Breast epithelium (tissue), 4 donors: ENCODE results near the gene NUTF2. TPM values are rescaled to one million over a fixed set of nuclear protein-coding genes. Genes with fewer than 3 reads are reported as not detected.

ENCODE experiments used
- DNase-seq, 2 donors: peaks; one replicate each; pipeline ENCODE4 v3.0.0-alpha.2; 2019; ENCODE audit warnings: low spot score in 2 of 2
- H3K27ac ChIP-seq, 2 donors: fragments of 200-600 bp; sonication (generic) in 1 of 2; one replicate each; pipeline ENCODE4 v1.5.1; 2016 to 2019; ENCODE audit warnings: mild to moderate bottlenecking in 1 of 2
- H3K27me3 ChIP-seq, 2 donors: fragments of 200-600 bp; sonication (generic) in 1 of 2; one replicate each; pipeline versions ENCODE4 v1.5.1 to v1.6.0; 2017 to 2019; ENCODE audit warnings: control low read depth in 1 of 2, mild to moderate bottlenecking in 1 of 2
- H3K36me3 ChIP-seq: fragments of 200-600 bp; one replicate; pipeline ENCODE4 v1.5.1; 2019
- H3K4me1 ChIP-seq, 2 donors: fragments of 200-600 bp; sonication (generic); one replicate each; pipeline ENCODE4 v1.5.1; 2016 to 2019; ENCODE audit warnings: control low read depth in 1 of 2
- H3K4me3 ChIP-seq, 3 donors: fragments of 200-600 bp; sonication (generic); 1 replicate in 2 of 3; 2 replicates in 1 of 3; pipeline ENCODE4 v1.5.1; 2016 to 2019; ENCODE audit warnings: mild to moderate bottlenecking in 3 of 3, moderate library complexity in 2 of 3
- H3K9me3 ChIP-seq, 2 donors: fragments of 200-600 bp; sonication (generic) in 1 of 2; one replicate each; pipeline ENCODE4 v1.5.1; 2016 to 2019; ENCODE audit warnings: control low read depth in 1 of 2
- POLR2A ChIP-seq: fragments of 450-650 bp; IDR thresholded peaks from one replicate; pipeline ENCODE4 v1.6.1; 2016; ENCODE audit warnings: antibody characterized with exemption, mild to moderate bottlenecking, moderate library complexity
- POLR2AphosphoS5 ChIP-seq, 3 donors: sonication (generic); formaldehyde crosslinking; IDR thresholded peaks; one replicate each; pipeline ENCODE4 v1.6.1; 2017; ENCODE audit warnings: antibody characterized with exemption in 3 of 3
- intact Hi-C: fragments of 100-400 bp; cut with DNase I; formaldehyde crosslinking; loops from one replicate; pipeline ENCODE4 v1.15.1; 2023; ENCODE audit warnings: low total_unique reads
- total RNA-seq, 3 donors: library from RNA; depleted of rRNA; stranded (reverse); fragments of >200 nt; gene quantifications; one replicate each; pipeline ENCODE4 v1.1.0, GENCODE V29; 2016
- TF ChIP-seq, protein P1 (sequence below), 3 donors: fragments of 450-650 bp; IDR thresholded peaks; one replicate each; pipeline ENCODE4 v1.5.1; 2016 to 2017; ENCODE audit warnings: antibody characterized with exemption in 3 of 3, mild to moderate bottlenecking in 3 of 3, moderate library complexity in 3 of 3

Gene NUTF2
- total RNA-seq, 3 donors from 2014 or later: 91.5 to 168 (median 94.8) TPM

DNA sequence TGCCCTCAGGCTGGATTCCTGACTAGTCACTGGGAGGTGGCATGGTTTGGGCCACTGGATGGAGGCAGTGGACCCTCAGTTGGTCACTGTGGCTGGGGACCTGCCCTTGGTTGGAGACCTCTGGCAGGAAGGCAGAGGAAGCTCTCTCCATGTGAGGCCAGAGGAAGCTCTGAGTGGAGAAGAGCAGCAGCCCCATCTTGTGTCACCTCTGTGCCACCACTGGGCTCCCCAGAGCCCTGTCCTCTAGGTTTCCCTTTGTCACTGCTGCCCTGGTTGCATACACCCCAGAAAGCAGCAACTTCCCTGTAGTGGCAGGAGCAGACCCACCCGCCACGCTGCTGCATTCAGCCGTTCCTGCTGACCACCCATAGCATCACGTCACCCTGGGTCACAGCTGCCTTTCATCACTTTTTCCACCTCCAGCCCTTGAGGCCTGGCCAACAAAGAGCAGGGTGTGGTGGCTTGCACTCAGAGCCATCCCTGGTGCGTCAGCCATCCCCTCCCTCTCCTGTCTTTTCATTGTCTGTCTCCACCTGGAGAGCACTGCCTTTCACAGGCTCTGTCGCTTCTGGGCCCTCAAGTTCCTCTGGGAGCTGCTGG is 73.0 kb downstream of the NUTF2 start:
- Histone ChIP-seq H3K27me3 (no peaks in the 10 kb centered on the region), H3K9me3 (no peaks in the 10 kb centered on the region), H3K27ac (no peak overlapping the region), H3K4me3 (no peak overlapping the region), H3K36me3 (no peaks in the 10 kb centered on the region), H3K4me1 (peaks cover 0 to 8% of the 10 kb centered on the region in 2 donors)
- no peak for TF ChIP-seq POLR2AphosphoS5 (IDR thresholded peaks at IDR 0.05)
- TF ChIP-seq, protein P1, sequence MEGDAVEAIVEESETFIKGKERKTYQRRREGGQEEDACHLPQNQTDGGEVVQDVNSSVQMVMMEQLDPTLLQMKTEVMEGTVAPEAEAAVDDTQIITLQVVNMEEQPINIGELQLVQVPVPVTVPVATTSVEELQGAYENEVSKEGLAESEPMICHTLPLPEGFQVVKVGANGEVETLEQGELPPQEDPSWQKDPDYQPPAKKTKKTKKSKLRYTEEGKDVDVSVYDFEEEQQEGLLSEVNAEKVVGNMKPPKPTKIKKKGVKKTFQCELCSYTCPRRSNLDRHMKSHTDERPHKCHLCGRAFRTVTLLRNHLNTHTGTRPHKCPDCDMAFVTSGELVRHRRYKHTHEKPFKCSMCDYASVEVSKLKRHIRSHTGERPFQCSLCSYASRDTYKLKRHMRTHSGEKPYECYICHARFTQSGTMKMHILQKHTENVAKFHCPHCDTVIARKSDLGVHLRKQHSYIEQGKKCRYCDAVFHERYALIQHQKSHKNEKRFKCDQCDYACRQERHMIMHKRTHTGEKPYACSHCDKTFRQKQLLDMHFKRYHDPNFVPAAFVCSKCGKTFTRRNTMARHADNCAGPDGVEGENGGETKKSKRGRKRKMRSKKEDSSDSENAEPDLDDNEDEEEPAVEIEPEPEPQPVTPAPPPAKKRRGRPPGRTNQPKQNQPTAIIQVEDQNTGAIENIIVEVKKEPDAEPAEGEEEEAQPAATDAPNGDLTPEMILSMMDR (IDR thresholded peaks at IDR 0.05): no peak
- TF ChIP-seq POLR2A: no peak
- DNase-seq: no peak
- intact Hi-C loops: loop anchor here (10.0 kb wide), 1 partner anchor 385 kb away; no protein-coding TSS in a partner anchor

Other genes with a start within 250 kb of the NUTF2 start
- 1 to 10 TPM in 2 of 3 donors, under 1 TPM in 1; 0.96 to 2.3 (median 1.6) TPM for gene CARMIL2, start 201.8 kb upstream of the NUTF2 start, total RNA-seq
- 10 to 100 TPM; 19.4 to 20.6 (median 19.8) TPM for gene ACD, start 186.7 kb upstream of the NUTF2 start, total RNA-seq
- 1 to 10 TPM; 6.4 to 8.5 (median 7.2) TPM for gene PARD6A, start 186.0 kb upstream of the NUTF2 start, total RNA-seq
- gene ENKD1, start 180.2 kb upstream of the NUTF2 start, total RNA-seq: 10 to 100 TPM; 18.6 to 21.0 (median 20.1) TPM
- gene C16orf86, start 180.1 kb upstream of the NUTF2 start, total RNA-seq: 10 to 100 TPM in 2 of 3 donors, 1 to 10 TPM in 1; 7.2 to 18.1 (median 11.1) TPM
- gene GFOD2, start 127.6 kb upstream of the NUTF2 start, total RNA-seq: 10 to 100 TPM; 11.4 to 22.0 (median 21.4) TPM
- gene RANBP10, start 40.4 kb upstream of the NUTF2 start, total RNA-seq: 10 to 100 TPM in 2 of 3 donors, 1 to 10 TPM in 1; 7.7 to 13.2 (median 13.1) TPM
- 1 to 10 TPM; 1.1 to 4.2 (median 3.9) TPM for gene TSNAXIP1, start 40.0 kb upstream of the NUTF2 start, total RNA-seq
- gene THAP11, start 4.6 kb upstream of the NUTF2 start, total RNA-seq: 10 to 100 TPM; 51.1 to 57.8 (median 53.0) TPM
- gene CENPT, start 760 bp downstream of the NUTF2 start, total RNA-seq: 10 to 100 TPM; 35.0 to 52.0 (median 51.5) TPM
- gene EDC4, start 26.1 kb downstream of the NUTF2 start, total RNA-seq: 10 to 100 TPM; 43.3 to 57.0 (median 53.6) TPM
- gene NRN1L, start 38.0 kb downstream of the NUTF2 start, total RNA-seq: 1 to 10 TPM in 2 of 3 donors, not detected in 1; 1.3 to 1.4 TPM
- gene PSKH1, start 46.3 kb downstream of the NUTF2 start, total RNA-seq: 10 to 100 TPM; 17.3 to 20.5 (median 17.4) TPM
- 1 to 10 TPM; 1.0 to 2.6 (median 1.8) TPM for gene CTRL, start 84.9 kb downstream of the NUTF2 start, total RNA-seq
- 10 to 100 TPM; 32.1 to 46.2 (median 34.1) TPM for gene PSMB10, start 89.9 kb downstream of the NUTF2 start, total RNA-seq
- 10 to 100 TPM; 11.8 to 18.6 (median 15.4) TPM for gene LCAT, start 97.2 kb downstream of the NUTF2 start, total RNA-seq
- gene SLC12A4, start 121.7 kb downstream of the NUTF2 start, total RNA-seq: 10 to 100 TPM; 32.1 to 64.9 (median 53.6) TPM
- gene DPEP3, start 133.6 kb downstream of the NUTF2 start, total RNA-seq: under 1 TPM in 1 of 3 donors, not detected in 2; 0.29 TPM
- gene DPEP2, start 152.6 kb downstream of the NUTF2 start, total RNA-seq: 1 to 10 TPM; 1.3 to 7.7 (median 2.5) TPM
- not detected for gene DPEP2NB, start 169.0 kb downstream of the NUTF2 start, total RNA-seq
- 1 to 10 TPM; 7.2 to 7.5 (median 7.5) TPM for gene DDX28, start 176.3 kb downstream of the NUTF2 start, total RNA-seq
- gene DUS2, start 176.4 kb downstream of the NUTF2 start, total RNA-seq: 10 to 100 TPM in 1 of 3 donors, 1 to 10 TPM in 2; 6.9 to 10.5 (median 7.7) TPM
- gene NFATC3, start 238.4 kb downstream of the NUTF2 start, total RNA-seq: 10 to 100 TPM; 52.0 to 64.2 (median 60.6) TPM